K562 (cell line): ENCODE results near the gene TMC8. TPM values are rescaled to one million over a fixed set of nuclear protein-coding genes. Genes with fewer than 3 reads are reported as not detected.

Source experiments
- ATAC-seq: fragments of 200-7000 bp; cut with Tn5 transposase; 3 replicates; pipeline ENCODE4 v1.9.1; 2020; ENCODE audit warnings: moderate library complexity
- BruUV-seq: library from RNA; stranded (reverse); fragments of 400-500 nt; replicated peaks from 2 replicates; lab custom pipeline; 2021; lab: Mats Ljungman, UMichigan
- CTCF ChIA-PET: fragments of 300-600 bp; formaldehyde crosslinking; extraction: SDS; loops from one replicate; lab custom pipeline; 2021; ENCODE audit warnings: low intra/inter-chr PET ratio; lab: Yijun Ruan, JAX
- POLR2A ChIA-PET: fragments of 300-600, 350-650 bp; sonication (Branson Sonifier 250); formaldehyde crosslinking; extraction: SDS; loops from one replicate; lab custom pipeline; 2021; ENCODE audit warnings: antibody characterized with exemption, inconsistent platforms; lab: Yijun Ruan, JAX
- DNase-seq, 4 experiments: peaks; one replicate each; pipeline versions ENCODE4 v3.0.0 to v3.0.0-alpha.2; 2011 to 2018; ENCODE audit warnings: low spot score in 3 of 4, mixed read lengths in 3 of 4; ENCODE audit errors: extremely low read depth in 1 of 4
- FAIRE-seq: peaks from 2 replicates; lab custom pipeline; 2011; peaks lifted over from hg19 to GRCh38; lab: Jason Lieb, UNC
- H2AFZ ChIP-seq: 2 replicates; pipeline ENCODE4 v1.6.0; 2011; ENCODE audit warnings: low read depth, low read length, control low read depth, inconsistent platforms
- H3K27ac ChIP-seq: fragments of 200-600 bp; 3 replicates; pipeline ENCODE4 v1.8.0; 2011; ENCODE audit warnings: low read depth, mild to moderate bottlenecking, control low read depth, inconsistent platforms, low read length, moderate library complexity, mixed read lengths; ENCODE audit errors: extremely low read depth
- H3K27me3 ChIP-seq, 2 experiments: fragments of 300-600 bp in 1 of 2; 2 replicates in 1 of 2; 3 replicates in 1 of 2; pipeline versions ENCODE4 v1.6.0 to v1.8.0; 2011; ENCODE audit warnings: inconsistent platforms in 2 of 2, low read length in 2 of 2, mild to moderate bottlenecking in 1 of 2, mixed read lengths in 1 of 2, moderate library complexity in 1 of 2; ENCODE audit not compliant: control insufficient read depth in 2 of 2, insufficient read depth in 2 of 2
- H3K36me3 ChIP-seq: fragments of 300-600 bp; 3 replicates; pipeline ENCODE4 v1.8.0; 2011; ENCODE audit warnings: mild to moderate bottlenecking, low read length, inconsistent platforms; ENCODE audit not compliant: control insufficient read depth, insufficient read depth
- H3K4me1 ChIP-seq, 2 experiments: fragments of 200-600 bp in 1 of 2; replicated peaks in 1 of 2; 2 replicates in 1 of 2; 3 replicates in 1 of 2; pipeline versions ENCODE4 v1.5.1 to v1.8.0; 2011; ENCODE audit warnings: inconsistent platforms in 2 of 2, low read length in 2 of 2, mild to moderate bottlenecking in 1 of 2, mixed read lengths in 1 of 2, moderate library complexity in 1 of 2; ENCODE audit not compliant: control insufficient read depth in 2 of 2, insufficient read depth in 2 of 2
- H3K4me2 ChIP-seq: 2 replicates; pipeline ENCODE4 v1.6.1; 2011; ENCODE audit warnings: low read length, control low read depth, inconsistent platforms, mixed read lengths; ENCODE audit not compliant: insufficient read depth
- H3K4me3 ChIP-seq: fragments of 200-600 bp; sonication (generic), shearing (Covaris generic); 2 replicates; pipeline ENCODE4 v1.5.1; 2016; ENCODE audit warnings: control low read depth, inconsistent platforms
- H3K79me2 ChIP-seq: fragments of 200-600 bp; 3 replicates; pipeline ENCODE4 v1.8.0; 2011; ENCODE audit warnings: low read length, inconsistent platforms; ENCODE audit not compliant: control insufficient read depth, insufficient read depth
- H3K9ac ChIP-seq, 2 experiments: 2 replicates each; pipeline versions ENCODE4 v1.6.0 to v1.6.1; 2011; ENCODE audit warnings: low read depth in 2 of 2, low read length in 2 of 2, control low read depth in 1 of 2, inconsistent platforms in 1 of 2, mild to moderate bottlenecking in 1 of 2, mixed read lengths in 1 of 2; ENCODE audit not compliant: insufficient read depth in 1 of 2
- H3K9me1 ChIP-seq: one replicate; pipeline ENCODE4 v1.6.0; 2011; ENCODE audit warnings: inconsistent platforms, mild to moderate bottlenecking, low read length, moderate library complexity; ENCODE audit not compliant: control insufficient read depth, insufficient read depth
- H3K9me3 ChIP-seq: replicated peaks from 2 replicates; pipeline ENCODE4 v1.5.1; 2011; ENCODE audit warnings: low read depth, low read length, inconsistent platforms; ENCODE audit not compliant: control insufficient read depth, insufficient read depth
- H4K20me1 ChIP-seq: replicated peaks from 2 replicates; pipeline ENCODE4 v1.6.1; 2011; ENCODE audit warnings: low read length, inconsistent platforms, mixed read lengths; ENCODE audit not compliant: control insufficient read depth, insufficient read depth
- KDM1A ChIP-seq, 2 experiments: fragments of 450-650 bp; IDR thresholded peaks; 2 replicates each; pipeline ENCODE4 v1.6.1; 2016; ENCODE audit warnings: mild to moderate bottlenecking in 2 of 2
- LEF1 ChIP-seq: fragments of 450-650 bp; IDR thresholded peaks from 2 replicates; pipeline ENCODE4 v1.6.1; 2016; ENCODE audit warnings: mild to moderate bottlenecking
- RB1 ChIP-seq: fragments of 450-650 bp; IDR thresholded peaks from 2 replicates; pipeline ENCODE4 v1.6.1; 2017; ENCODE audit warnings: low read depth, mild to moderate bottlenecking
- SIN3A ChIP-seq, 2 experiments: fragments of 150-350 bp in 1 of 2; IDR thresholded peaks; 2 replicates each; pipeline ENCODE4 v1.6.1; 2011 to 2016; ENCODE audit warnings: borderline replicate concordance in 2 of 2, low read depth in 2 of 2, low read length in 2 of 2, mild to moderate bottlenecking in 2 of 2, moderate library complexity in 2 of 2; ENCODE audit not compliant: control insufficient read depth in 1 of 2
- SPI1 ChIP-seq: IDR thresholded peaks from 2 replicates; pipeline ENCODE4 v1.6.1; 2011; ENCODE audit warnings: low read depth, low read length, control low read depth, borderline replicate concordance
- ZHX1 ChIP-seq: fragments of 150-350 bp; conservative IDR thresholded peaks from 2 replicates; pipeline ENCODE4 v1.6.1; 2014; ENCODE audit warnings: low read length
- ZNF121 ChIP-seq: sonication (generic); formaldehyde crosslinking; conservative IDR thresholded peaks from 2 replicates; pipeline ENCODE4 v1.8.0; 2022; ENCODE audit warnings: missing genetic modification reagents
- ZNF592 ChIP-seq: fragments of 450-650 bp; IDR thresholded peaks from 2 replicates; pipeline ENCODE4 v1.6.1; 2017; ENCODE audit warnings: antibody characterized with exemption, mild to moderate bottlenecking
- WGBS: fragments of 100-300 bp; shearing (Covaris generic); methylation state at CpG from one replicate; pipeline ENCODE4 v1.1.6; 2016; ENCODE audit warnings: low coverage, mixed read lengths; ENCODE audit not compliant: insufficient coverage; ENCODE audit errors: missing lambda C conversion rate; 5-methylcytosine and 5-hydroxymethylcytosine counted together
- in situ Hi-C: fragments of 300-500 bp; cut with MboI; formaldehyde crosslinking; loops from 4 replicates; pipeline ENCODE4 v1.15.0; 2018; ENCODE audit warnings: inconsistent platforms, mixed read lengths
- intact Hi-C: fragments of 100-400 bp; cut with micrococcal nuclease; formaldehyde crosslinking; loops from 2 replicates; pipeline ENCODE4 v1.14.2; 2022
- polyA plus RNA-seq, 8 experiments: library from polyadenylated mRNA; depleted of rRNA in 4 of 8; stranded (reverse) in 5 of 8; unstranded in 3 of 8; fragments of >200 nt; fragmentation: Nextera tagmentation in 2 of 8; fragmentation: Illumina TruSeq in 1 of 8; extraction: Ambion mirVana in 2 of 8; extraction: Trizol in 1 of 8; gene quantifications; 2 replicates each; pipeline versions ENCODE4 v1.2.1 to v1.2.3, GENCODE V29; 2011 to 2014; ENCODE audit warnings: inconsistent platforms in 1 of 8, missing spikeins in 1 of 8
- total RNA-seq, 7 experiments: library from RNA; depleted of rRNA in 6 of 7; stranded (reverse); fragments of >200 nt in 6 of 7; fragmentation: Illumina TruSeq in 2 of 7; extraction: Trizol in 2 of 7; gene quantifications; 2 replicates each; pipeline versions ENCODE4 v1.2.1 to v1.2.3, GENCODE V29; 2011 to 2021; ENCODE audit warnings: low replicate concordance in 1 of 7

Gene TMC8
- total and polyA plus RNA-seq, 9 of the 15 experiments (the other 6 are each of a cell fraction or from before 2014, with no cell fraction given) = 0.13 to 10.9 (median 2.8) TPM

- Histone ChIP-seq H2AFZ (peak overlapping the region; percentile 54; the same call in 1 of the 2 replicates), H4K20me1 (peaks cover 14% of the 10 kb centered on the region), H3K36me3 (peaks cover 66% of the 10 kb centered on the region; the same call in 2 of the 3 replicates), H3K27me3 (no peaks in the 10 kb centered on the region), H3K79me2 (peaks cover 83% of the 10 kb centered on the region), H3K9ac (peak overlapping the region; percentile 93 to 99), H3K27ac (peak overlapping the region; percentile 89), H3K4me1 (peaks cover 22 to 53% of the 10 kb centered on the region in 2 experiments), H3K4me3 (peak overlapping the region; percentile 86), H3K9me3 (no peaks in the 10 kb centered on the region), H3K4me2 (peak overlapping the region; percentile 99), H3K9me1 (no peaks in the 10 kb centered on the region)
- BruUV-seq = no TSS peak
- POLR2A ChIA-PET = interaction anchor here (0.5 to 3.9 kb wide), 23 partner anchors 8 to 339 kb away, joined by 3 to 29 read pairs (median 4); partner anchors contain the start of gene TMC6
- ATAC-seq = peak; percentile 53
- peak; percentile 49 for FAIRE-seq
- CTCF ChIA-PET = no interaction called here
- WGBS = 13% methylated on average over 10 of the region's 10 CpGs
- DNase-seq = peak; percentile 58 to 82 (median 75)
- in situ Hi-C loops (no loop called here), intact Hi-C loops (loop anchor here (5.0 kb wide), 2 partner anchors 49 to 99 kb away; no protein-coding TSS in a partner anchor)
- TF ChIP-seq SPI1 (peak; percentile 21; the same call in 1 of the 2 replicates), ZNF121 (CRISPR knock-in tag) (peak; percentile 82), LEF1 (no peak), ZHX1 (no peak), KDM1A (IDR thresholded peaks at IDR 0.05) (peak in 1 of 2 experiments; percentile 16; a peak in 1 of 4 replicates), ZNF592 (no peak), RB1 (peak; percentile 17; the same call in 1 of the 2 replicates), SIN3A (IDR thresholded peaks at IDR 0.05; ENCODE audit: borderline replicate concordance in 2 of 2, control insufficient read depth in 1 of 2, low read depth in 2 of 2, low read length in 2 of 2) (0 out of 4 replicates have a peak, but pooled peaks of 1 of the 2 experiments have one; percentile 5)
Observed at GRCh38 chr17:78185981-78186691, 55.6 kb downstream of the TMC8 start.
